Smooth muscle cell (in vitro differentiated cells): ENCODE measurements around the gene IMPDH1. TPM values are rescaled to one million over a fixed set of nuclear protein-coding genes. Genes with fewer than 3 reads are reported as not detected.

Source experiments
- DNase-seq: peaks from one replicate; lab custom pipeline; 2025; ENCODE audit not compliant: unreplicated experiment; lab: John Stamatoyannopoulos, UW
- H2AFZ ChIP-seq: fragments of 200-600 bp; sonication (generic); 2 replicates; pipeline ENCODE4 v1.6.0; 2016; ENCODE audit warnings: antibody characterized with exemption, low read depth, mild to moderate bottlenecking
- H3F3A ChIP-seq: fragments of 200-600 bp; sonication (generic); 2 replicates; pipeline ENCODE4 v1.6.0; 2017; ENCODE audit warnings: antibody characterized with exemption, low read depth
- H3K27ac ChIP-seq: fragments of 200-600 bp; sonication (generic); 2 replicates; pipeline ENCODE4 v1.5.1; 2016; ENCODE audit warnings: low read depth, mild to moderate bottlenecking
- H3K27me3 ChIP-seq: fragments of 200-600 bp; sonication (generic); 2 replicates; pipeline ENCODE4 v1.6.1; 2016; ENCODE audit warnings: low read depth, mild to moderate bottlenecking
- H3K36me3 ChIP-seq: fragments of 200-600 bp; sonication (generic); 2 replicates; pipeline ENCODE4 v1.5.1; 2016; ENCODE audit warnings: low read depth
- H3K4me1 ChIP-seq: fragments of 200-600 bp; sonication (generic); 2 replicates; pipeline ENCODE4 v1.5.1; 2016; ENCODE audit warnings: low read depth
- H3K4me2 ChIP-seq: fragments of 200-600 bp; sonication (generic); 2 replicates; pipeline ENCODE4 v1.6.0; 2016; ENCODE audit warnings: mild to moderate bottlenecking
- H3K4me3 ChIP-seq: fragments of 200-600 bp; sonication (generic); 2 replicates; pipeline ENCODE4 v1.5.1; 2016; ENCODE audit warnings: mild to moderate bottlenecking
- H3K79me2 ChIP-seq: fragments of 200-600 bp; sonication (generic); 2 replicates; pipeline ENCODE4 v1.6.0; 2016; ENCODE audit warnings: low read depth, mild to moderate bottlenecking
- H3K9ac ChIP-seq: fragments of 200-600 bp; sonication (generic); 2 replicates; pipeline ENCODE4 v1.6.0; 2016; ENCODE audit warnings: low read depth
- H3K9me3 ChIP-seq: fragments of 200-600 bp; sonication (generic); replicated peaks from 2 replicates; pipeline ENCODE4 v1.5.1; 2016; ENCODE audit warnings: low read depth
- H4K20me1 ChIP-seq: fragments of 200-600 bp; sonication (generic); 2 replicates; pipeline ENCODE4 v1.6.0; 2016; ENCODE audit warnings: low read depth
- CTCF ChIP-seq: fragments of 200-600 bp; sonication (generic); IDR thresholded peaks from 2 replicates; pipeline ENCODE4 v1.5.1; 2017; ENCODE audit warnings: borderline replicate concordance, mild to moderate bottlenecking, antibody characterized with exemption; ENCODE audit not compliant: insufficient read depth, poor library complexity, severe bottlenecking
- WGBS: methylation state at CpG from one replicate; pipeline ENCODE4 v1.1.7; 2016; ENCODE audit warnings: low lambda C conversion rate; 5-methylcytosine and 5-hydroxymethylcytosine counted together
- polyA plus RNA-seq: library from polyadenylated mRNA; unstranded; fragments of >200 nt; fragmentation: Nextera tagmentation; extraction: Ambion mirVana; gene quantifications from 2 replicates; pipeline ENCODE4 v1.2.1, GENCODE V29; 2016
- total RNA-seq: library from RNA; depleted of rRNA; stranded (reverse); fragments of >200 nt; gene quantifications from 2 replicates; pipeline ENCODE4 v1.2.3, GENCODE V29; 2014

The IMPDH1 gene
- total and polyA plus RNA-seq, 2 experiments from 2014 or later: 48.4 to 129 TPM

GRCh38 chr7:128453836-128454804 lies 44.3 kb upstream of the IMPDH1 start:
- Histone ChIP-seq H3K4me2 (peak overlapping the region; percentile 95), H3K36me3 (no peaks in the 10 kb centered on the region), H3K27me3 (no peaks in the 10 kb centered on the region), H3K9me3 (no peaks in the 10 kb centered on the region), H3K4me1 (peaks cover 42% of the 10 kb centered on the region), H3K9ac (peak overlapping the region; percentile 75), H2AFZ (peak overlapping the region; percentile 81), H3F3A (peaks cover 9% of the 10 kb centered on the region), H3K79me2 (peaks cover 33% of the 10 kb centered on the region), H3K27ac (peak overlapping the region; percentile 97), H3K4me3 (peak overlapping the region; percentile 76), H4K20me1 (peaks cover 31% of the 10 kb centered on the region)
- 16% methylated on average over 23 of the region's 23 CpGs for WGBS
- DNase-seq: peak; percentile 56
- no peak for TF ChIP-seq CTCF

- Histone ChIP-seq H3K36me3 (no peaks in the 10 kb centered on the region), H3K4me3 (no peak overlapping the region), H3K9ac (no peak overlapping the region), H3K79me2 (peaks cover 18% of the 10 kb centered on the region), H3F3A (peaks cover 9% of the 10 kb centered on the region), H2AFZ (peak overlapping the region; percentile 24), H3K27ac (no peak overlapping the region), H3K27me3 (no peaks in the 10 kb centered on the region), H3K4me1 (peaks cover 29% of the 10 kb centered on the region), H4K20me1 (peaks cover 15% of the 10 kb centered on the region), H3K4me2 (no peak overlapping the region), H3K9me3 (no peaks in the 10 kb centered on the region)
- DNase-seq: no peak
- 88% methylated on average over 1 of the region's 1 CpG for WGBS
- no peak for TF ChIP-seq CTCF
Measured at GRCh38 chr7:128452552-128452951, 42.8 kb upstream of the IMPDH1 start.

GRCh38 chr7:128450913-128451312 lies 41.1 kb upstream of the IMPDH1 start:
- Histone ChIP-seq H2AFZ (no peak overlapping the region), H3K4me2 (no peak overlapping the region), H3K4me1 (peaks cover 18% of the 10 kb centered on the region), H4K20me1 (no peaks in the 10 kb centered on the region), H3F3A (peaks cover 9% of the 10 kb centered on the region), H3K9me3 (no peaks in the 10 kb centered on the region), H3K9ac (no peak overlapping the region), H3K27ac (no peak overlapping the region), H3K36me3 (no peaks in the 10 kb centered on the region), H3K79me2 (peaks cover 2% of the 10 kb centered on the region), H3K4me3 (no peak overlapping the region), H3K27me3 (no peaks in the 10 kb centered on the region)
- 98% methylated on average over 5 of the region's 5 CpGs for WGBS
- no peak for TF ChIP-seq CTCF
- no peak for DNase-seq
